COR-L47 (cell line): ENCODE data around the gene MGAT4B.

Experiments used
- DNase-seq: peaks from one replicate; lab custom pipeline; 2025; lab: John Stamatoyannopoulos, UW

The MGAT4B gene

GRCh38 chr5:179769271-179769670 lies 37.4 kb downstream of the MGAT4B start:
- no peak for DNase-seq

- DNase-seq = no peak
Observed at GRCh38 chr5:179768326-179769085, 38.2 kb downstream of the MGAT4B start.

DNA sequence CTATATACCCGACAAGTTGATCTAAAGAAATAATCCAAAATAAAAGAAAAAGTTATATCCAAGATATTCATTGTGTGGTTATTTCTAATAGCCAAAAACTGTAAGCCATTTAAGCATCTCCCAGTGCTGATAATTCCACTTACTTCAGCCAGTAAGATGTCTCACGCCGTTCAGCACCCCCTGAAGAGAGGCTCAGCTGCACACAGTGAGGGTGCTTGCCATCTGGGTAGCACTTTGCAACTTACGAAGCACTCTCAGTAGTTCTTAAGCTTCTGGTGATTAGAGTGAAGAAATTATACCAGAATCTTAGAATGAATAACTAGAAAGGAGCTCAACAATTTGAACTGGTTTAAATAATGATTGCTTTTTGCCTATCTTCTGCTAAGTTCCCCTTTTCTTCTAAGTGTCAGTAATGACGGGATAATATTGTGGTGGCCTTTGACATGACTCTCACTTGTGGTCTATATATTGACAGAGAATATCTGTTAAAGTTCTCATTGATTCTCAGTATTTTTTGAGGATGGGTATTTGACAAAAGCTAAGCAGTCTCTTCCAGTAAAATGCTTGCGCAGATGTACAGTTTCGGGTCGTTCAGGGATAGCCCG lies 39.1 kb downstream of the MGAT4B start:
- DNase-seq = no peak

- no peak for DNase-seq
Observed at GRCh38 chr5:179766726-179767455, 39.8 kb downstream of the MGAT4B start.

DNA sequence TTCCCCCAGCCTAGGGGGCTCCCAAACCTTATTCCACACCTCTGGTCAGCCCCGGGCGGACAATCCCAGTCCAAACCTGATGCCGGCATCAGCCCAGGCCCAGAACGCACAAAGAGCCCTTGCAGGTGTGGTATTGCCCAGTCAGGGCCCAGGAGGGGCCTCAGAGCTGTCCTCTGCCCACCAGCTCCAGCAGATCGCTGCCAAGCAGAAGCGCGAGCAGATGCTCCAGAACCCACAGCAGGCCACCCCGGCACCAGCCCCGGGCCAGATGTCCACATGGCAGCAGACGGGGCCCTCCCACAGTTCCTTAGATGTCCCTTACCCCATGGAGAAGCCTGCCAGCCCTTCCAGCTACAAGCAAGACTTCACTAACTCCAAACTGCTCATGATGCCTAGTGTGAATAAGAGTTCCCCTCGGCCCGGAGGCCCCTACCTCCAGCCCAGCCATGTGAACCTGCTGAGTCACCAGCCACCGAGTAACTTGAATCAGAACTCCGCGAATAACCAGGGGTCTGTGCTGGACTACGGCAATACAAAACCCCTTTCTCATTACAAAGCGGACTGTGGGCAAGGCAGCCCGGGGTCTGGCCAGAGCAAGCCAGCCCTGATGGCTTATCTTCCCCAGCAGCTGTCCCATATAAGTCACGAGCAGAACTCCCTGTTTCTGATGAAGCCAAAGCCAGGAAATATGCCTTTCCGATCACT lies 40.5 kb downstream of the MGAT4B start:
- no peak for DNase-seq

- DNase-seq = no peak
Observed at GRCh38 chr5:179765400-179765799, 41.3 kb downstream of the MGAT4B start.

GRCh38 chr5:179764056-179764455 lies 42.6 kb downstream of the MGAT4B start:
- DNase-seq = no peak

DNA sequence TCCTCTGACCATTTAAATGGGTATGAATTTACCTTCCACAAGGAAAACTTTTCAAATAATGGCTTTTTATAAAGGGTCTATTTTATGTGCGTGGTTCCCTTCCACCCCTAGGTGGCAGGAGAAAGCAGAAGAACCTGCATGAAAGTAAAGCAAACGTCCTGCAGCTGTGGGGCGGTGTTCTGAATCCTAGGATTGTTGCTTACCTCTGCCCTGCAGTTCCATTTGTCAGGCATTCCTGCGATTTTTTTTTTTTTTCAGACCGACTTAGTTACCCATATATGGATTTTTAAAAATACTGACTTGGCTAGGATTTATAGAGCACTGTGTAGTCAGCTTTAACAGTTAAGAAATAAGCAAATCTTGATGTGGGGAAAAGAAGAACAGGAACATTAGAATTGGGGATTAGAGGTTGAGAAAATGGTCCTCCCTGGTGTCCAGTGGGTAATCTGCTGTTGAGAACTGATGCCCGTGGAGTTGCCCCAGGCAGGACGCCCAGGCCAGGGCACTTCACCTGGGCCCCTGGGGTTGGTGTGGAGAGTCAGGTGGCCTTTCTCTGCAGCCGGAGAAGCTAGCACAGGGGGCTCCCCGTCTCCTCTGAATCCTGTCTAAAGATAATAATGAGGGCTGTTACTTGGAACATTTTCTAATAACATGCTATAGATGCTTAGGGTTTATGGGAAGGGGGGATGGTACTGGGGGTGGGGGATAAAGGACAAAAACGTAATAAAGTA lies 43.3 kb downstream of the MGAT4B start:
- peak; percentile 52 for DNase-seq

DNA sequence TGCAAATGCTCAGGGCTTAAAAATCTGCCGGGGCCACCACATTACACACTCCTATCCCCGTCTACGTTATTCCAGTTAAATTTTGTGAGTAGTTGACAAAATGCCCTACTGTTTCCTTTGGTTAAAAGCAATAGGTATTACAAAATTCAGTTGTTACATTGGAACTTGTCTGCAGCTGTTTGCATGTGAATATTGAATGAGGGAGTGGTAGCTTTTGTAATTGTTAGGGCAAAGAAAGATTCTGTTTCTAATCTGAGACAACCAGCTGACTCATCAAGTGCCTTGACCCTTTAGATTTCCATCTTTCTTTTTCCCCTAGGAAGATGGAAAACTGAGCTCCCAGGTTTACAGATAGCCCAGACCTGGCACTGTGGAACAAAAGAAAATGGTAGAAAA lies 43.9 kb downstream of the MGAT4B start:
- DNase-seq = no peak

DNA sequence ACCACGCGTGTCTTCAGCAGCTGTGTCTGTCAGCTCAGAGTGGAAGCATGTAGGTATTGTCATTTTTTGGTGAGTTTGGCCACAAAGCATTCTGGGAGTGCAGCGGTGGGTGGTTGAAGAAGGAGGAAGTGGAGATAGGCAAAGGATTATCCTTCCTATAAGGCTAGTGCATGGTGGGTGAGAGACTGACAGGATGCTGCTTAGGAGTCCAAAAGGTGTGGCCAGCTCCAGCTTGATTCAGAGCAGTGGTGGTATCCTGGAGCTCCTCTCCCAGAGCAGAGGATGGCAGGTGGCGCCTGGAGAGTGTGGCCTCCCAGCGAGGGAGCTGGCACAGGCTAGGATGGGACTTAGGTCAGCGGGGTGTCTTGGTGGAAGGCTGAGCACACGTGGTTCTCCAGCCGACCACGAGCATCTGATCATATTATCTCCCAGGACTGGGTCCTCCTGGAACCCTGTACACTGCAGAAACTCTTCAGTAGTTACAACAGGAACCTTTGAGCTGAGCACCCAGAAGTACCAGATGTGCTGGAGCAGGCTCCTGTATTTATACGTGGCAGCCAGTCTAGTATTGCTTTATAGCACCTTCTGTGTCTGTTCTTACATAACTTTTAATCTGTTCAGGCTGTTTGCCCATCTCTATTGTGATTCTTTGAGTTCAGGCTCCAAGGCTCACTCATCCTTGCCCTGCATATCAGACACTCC lies 44.4 kb downstream of the MGAT4B start:
- DNase-seq = peak; percentile 82

GRCh38 chr5:179759581-179760551 lies 46.8 kb downstream of the MGAT4B start:
- no peak for DNase-seq

- no peak for DNase-seq
Observed at GRCh38 chr5:179758955-179759354, 47.7 kb downstream of the MGAT4B start.

- DNase-seq = no peak
Observed at GRCh38 chr5:179755022-179755421, 51.6 kb downstream of the MGAT4B start.

GRCh38 chr5:179753971-179754370 lies 52.7 kb downstream of the MGAT4B start:
- DNase-seq = no peak

GRCh38 chr5:179749857-179750508 lies 56.7 kb downstream of the MGAT4B start:
- no peak for DNase-seq

DNA sequence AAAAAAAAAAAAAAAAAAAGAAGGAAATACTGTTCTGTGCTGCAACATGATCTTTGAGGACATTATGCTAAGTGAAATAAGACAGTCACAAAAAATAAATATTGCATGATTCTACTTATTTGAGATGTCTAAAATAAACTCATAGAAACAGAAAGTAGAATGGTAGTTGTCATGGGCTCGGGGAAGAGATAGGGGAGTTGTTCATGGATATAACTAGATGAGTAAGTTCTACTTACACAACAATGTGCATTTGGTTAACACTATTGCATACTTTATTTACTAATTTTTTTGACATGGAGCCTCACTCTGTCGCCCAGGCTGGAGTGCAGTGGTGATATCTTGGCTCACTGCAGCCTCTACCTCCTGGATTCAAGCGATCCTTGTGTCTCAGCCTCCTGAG lies 58.9 kb downstream of the MGAT4B start:
- DNase-seq = no peak
